ENCODE data around the gene C20orf173.
"Not testable (repeated sequence)": the region's sequence is repeated elsewhere in the genome, so short reads cannot be mapped to it uniquely, and the experiment has no call there.

C20orf173 gene

GRCh38 chr20:35527122-35527769, 2.2 kb downstream of the C20orf173 start:
- Mint-ChIP-seq H3K9me3 (ENCODE audit: low read depth) (no peaks in the 10 kb centered on the region), H3K4me1 (ENCODE audit: low read depth) (no peaks in the 10 kb centered on the region), H3K27ac (no peak overlapping the region), H3K36me3 (no peaks in the 10 kb centered on the region), H3K4me3 (no peak overlapping the region), H3K27me3 (no peaks in the 10 kb centered on the region)

- H3K4me3 Mint-ChIP-seq: no peak overlapping the region
- H3K36me3 Mint-ChIP-seq: no peaks in the 10 kb centered on the region
- H3K9me3 Mint-ChIP-seq (ENCODE audit: low read depth): no peaks in the 10 kb centered on the region
- no peaks in the 10 kb centered on the region for H3K27me3 Mint-ChIP-seq
- no peak overlapping the region for H3K27ac Mint-ChIP-seq
- no peaks in the 10 kb centered on the region for H3K4me1 Mint-ChIP-seq (ENCODE audit: low read depth)
Observed at GRCh38 chr20:35525639-35526038, 3.8 kb downstream of the C20orf173 start.

GRCh38 chr20:35523298-35523888, 6.1 kb downstream of the C20orf173 start:
- H3K4me1 Mint-ChIP-seq (ENCODE audit: low read depth): no peaks in the 10 kb centered on the region
- no peaks in the 10 kb centered on the region for H3K27me3 Mint-ChIP-seq
- H3K36me3 Mint-ChIP-seq: no peaks in the 10 kb centered on the region
- H3K4me3 Mint-ChIP-seq: no peak overlapping the region
- no peak overlapping the region for H3K27ac Mint-ChIP-seq
- H3K9me3 Mint-ChIP-seq (ENCODE audit: low read depth): no peaks in the 10 kb centered on the region

- Mint-ChIP-seq H3K27me3 (no peaks in the 10 kb centered on the region), H3K9me3 (ENCODE audit: low read depth) (no peaks in the 10 kb centered on the region)
Observed at GRCh38 chr20:35518955-35519354, 10.5 kb downstream of the C20orf173 start.

DNA sequence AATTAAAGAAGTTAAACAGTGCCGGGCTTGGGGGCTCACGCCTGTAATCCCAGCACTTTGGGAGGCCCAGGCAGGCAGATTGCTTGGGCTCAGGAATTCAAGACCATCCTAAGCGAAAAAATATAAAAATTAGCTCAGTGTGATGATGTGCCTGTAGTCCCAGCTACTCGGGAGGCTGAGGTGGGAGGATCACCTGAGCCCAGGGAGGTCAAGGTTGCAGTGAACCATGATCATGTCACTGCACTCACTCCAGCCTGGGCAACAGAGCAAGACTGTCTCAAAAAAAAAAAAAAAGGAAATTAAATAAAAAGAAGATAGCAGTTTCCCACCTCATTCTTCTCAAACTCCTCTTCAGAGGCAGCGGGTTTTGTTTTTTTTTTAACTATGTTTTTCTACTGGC, 11.7 kb downstream of the C20orf173 start:
- H3K9me3 Mint-ChIP-seq (ENCODE audit: low read depth); H3K27ac Mint-ChIP-seq; H3K27me3 Mint-ChIP-seq; H3K4me3 Mint-ChIP-seq; H3K4me1 Mint-ChIP-seq (ENCODE audit: low read depth); H3K36me3 Mint-ChIP-seq: not testable (repeated sequence)

More at GRCh38 chr20:35518955-35519354, 10.5 kb downstream of the C20orf173 start:
- no peaks in the 10 kb centered on the region for H3K4me1 Mint-ChIP-seq (ENCODE audit: low read depth)
- no peak overlapping the region for H3K4me3 Mint-ChIP-seq
- no peaks in the 10 kb centered on the region for H3K36me3 Mint-ChIP-seq
- H3K27ac Mint-ChIP-seq: no peak overlapping the region

GRCh38 chr20:35517125-35517524, 12.3 kb downstream of the C20orf173 start:
- H3K27ac Mint-ChIP-seq: no peak overlapping the region
- no peak overlapping the region for H3K4me3 Mint-ChIP-seq
- no peaks in the 10 kb centered on the region for H3K27me3 Mint-ChIP-seq
- no peaks in the 10 kb centered on the region for H3K9me3 Mint-ChIP-seq (ENCODE audit: low read depth)
- H3K36me3 Mint-ChIP-seq: no peaks in the 10 kb centered on the region
- H3K4me1 Mint-ChIP-seq (ENCODE audit: low read depth): no peaks in the 10 kb centered on the region

GRCh38 chr20:35515949-35516645, 13.4 kb downstream of the C20orf173 start:
- Mint-ChIP-seq H3K4me3 (no peak overlapping the region), H3K27me3 (no peaks in the 10 kb centered on the region), H3K4me1 (ENCODE audit: low read depth) (no peaks in the 10 kb centered on the region), H3K27ac (no peak overlapping the region), H3K36me3 (peaks cover 2% of the 10 kb centered on the region), H3K9me3 (ENCODE audit: low read depth) (no peaks in the 10 kb centered on the region)

DNA sequence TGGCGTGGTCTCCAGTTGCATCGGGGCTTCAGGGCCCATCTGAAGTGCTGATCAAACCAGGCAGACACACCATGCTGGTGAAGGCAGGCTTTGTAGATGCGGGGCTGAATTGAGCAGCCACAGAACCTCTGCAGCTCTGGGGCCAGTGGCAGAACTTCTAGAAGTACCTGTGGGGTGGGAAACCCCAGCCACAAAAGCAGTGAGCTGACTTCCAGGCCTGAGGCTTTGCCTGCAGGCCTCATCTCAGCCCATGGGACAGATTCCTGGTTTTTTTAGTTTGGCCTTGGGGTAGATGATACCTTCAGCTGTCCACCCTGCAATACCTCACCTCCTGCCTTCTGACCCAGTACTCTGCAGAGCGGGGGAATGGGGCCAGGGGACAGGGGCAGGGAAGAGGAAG, 14.1 kb downstream of the C20orf173 start:
- H3K27ac Mint-ChIP-seq: no peak overlapping the region

GRCh38 chr20:35514371-35514932, 15.0 kb downstream of the C20orf173 start:
- Mint-ChIP-seq H3K4me1 (ENCODE audit: low read depth) (no peaks in the 10 kb centered on the region), H3K27me3 (no peaks in the 10 kb centered on the region), H3K36me3 (peaks cover 2% of the 10 kb centered on the region), H3K9me3 (ENCODE audit: low read depth) (no peaks in the 10 kb centered on the region), H3K27ac (no peak overlapping the region), H3K4me3 (no peak overlapping the region)

More for the DNA sequence above, 14.1 kb downstream of the C20orf173 start:
- no peaks in the 10 kb centered on the region for H3K4me1 Mint-ChIP-seq (ENCODE audit: low read depth)
- no peaks in the 10 kb centered on the region for H3K9me3 Mint-ChIP-seq (ENCODE audit: low read depth)
- no peak overlapping the region for H3K4me3 Mint-ChIP-seq
- peaks cover 2% of the 10 kb centered on the region for H3K36me3 Mint-ChIP-seq
- H3K27me3 Mint-ChIP-seq: no peaks in the 10 kb centered on the region

- Mint-ChIP-seq H3K27ac (peak overlapping the region; percentile 11), H3K9me3 (ENCODE audit: low read depth) (no peaks in the 10 kb centered on the region), H3K36me3 (peaks cover 2% of the 10 kb centered on the region), H3K4me1 (ENCODE audit: low read depth) (peaks cover 6% of the 10 kb centered on the region), H3K27me3 (no peaks in the 10 kb centered on the region), H3K4me3 (no peak overlapping the region)
Observed at GRCh38 chr20:35511814-35512420, 17.5 kb downstream of the C20orf173 start.

DNA sequence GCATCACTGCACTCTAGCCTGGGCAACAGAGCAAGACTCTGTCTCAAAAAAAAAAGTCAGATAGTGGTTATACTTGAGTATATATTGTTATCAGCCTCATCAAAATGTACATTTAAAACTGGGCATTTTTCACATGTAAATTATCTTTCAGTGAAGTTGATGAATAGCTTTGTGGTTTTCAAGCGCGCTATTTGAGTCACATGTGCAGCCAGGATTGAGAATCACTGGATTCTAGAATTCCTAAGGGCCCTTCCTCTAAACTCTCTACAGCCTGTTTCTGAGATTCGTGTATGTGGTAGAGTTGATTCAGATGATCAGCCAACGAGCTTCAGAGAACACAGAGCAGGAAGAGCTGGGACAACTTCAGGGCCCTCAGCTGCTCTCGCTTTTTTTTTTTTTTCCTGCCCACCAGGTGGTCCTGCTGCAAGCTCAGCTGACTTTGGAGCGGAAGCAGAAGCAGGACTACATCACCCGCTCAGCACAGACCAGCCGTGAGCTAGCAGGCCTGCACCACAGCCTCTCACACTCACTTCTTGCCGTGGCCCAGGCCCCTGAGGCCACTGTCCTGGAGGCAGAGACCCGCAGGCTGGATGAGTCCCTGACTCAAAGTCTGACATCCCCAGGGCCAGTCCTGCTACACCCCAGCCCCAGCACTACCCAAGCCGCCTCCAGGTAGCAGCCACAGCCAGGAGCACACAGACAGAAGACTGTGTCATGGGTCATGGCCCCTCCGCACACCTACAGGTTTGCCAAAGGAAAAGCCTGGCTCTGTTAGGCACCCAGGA, 18.3 kb downstream of the C20orf173 start:
- H3K4me3 Mint-ChIP-seq: no peak overlapping the region
- no peak overlapping the region for H3K27ac Mint-ChIP-seq
- no peaks in the 10 kb centered on the region for H3K9me3 Mint-ChIP-seq (ENCODE audit: low read depth)
- H3K4me1 Mint-ChIP-seq (ENCODE audit: low read depth): peaks cover 14% of the 10 kb centered on the region
- peaks cover 2% of the 10 kb centered on the region for H3K36me3 Mint-ChIP-seq
- H3K27me3 Mint-ChIP-seq: no peaks in the 10 kb centered on the region

DNA sequence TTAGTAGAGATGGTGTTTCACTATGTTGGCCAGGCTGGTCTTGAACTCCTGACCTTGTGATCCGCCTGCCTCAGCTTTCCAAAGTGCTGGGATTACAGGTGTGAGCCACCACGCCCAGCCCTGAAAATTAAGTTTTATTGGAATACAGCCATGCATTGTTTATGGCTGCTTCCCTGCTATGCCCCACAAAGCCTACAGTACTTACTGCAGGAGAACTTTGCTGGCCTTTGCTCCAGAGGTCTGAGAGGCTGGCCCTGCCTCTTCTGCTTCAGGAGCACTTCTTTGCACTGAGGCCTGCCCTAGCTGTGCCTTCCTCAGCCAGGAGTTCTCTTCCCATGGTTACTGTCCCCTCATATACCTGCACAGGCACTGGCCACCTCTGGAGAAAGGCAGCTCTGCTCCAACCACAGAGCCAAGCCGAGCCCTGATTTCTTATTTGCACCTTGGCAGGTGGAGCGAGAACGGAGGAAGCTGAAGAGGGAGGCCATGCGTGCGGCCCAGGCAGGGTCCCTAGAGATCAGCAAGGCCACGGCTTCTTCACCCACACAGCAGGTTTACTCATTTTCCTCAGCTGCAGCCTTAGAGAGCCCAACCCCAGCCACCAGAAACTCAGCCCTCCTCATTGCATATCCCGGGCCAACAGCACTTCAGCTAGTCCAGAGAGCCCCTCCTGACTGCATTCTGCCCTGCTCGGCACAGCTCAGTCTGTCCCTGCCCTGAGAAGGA, 20.8 kb downstream of the C20orf173 start:
- no peak overlapping the region for H3K4me3 Mint-ChIP-seq
- H3K36me3 Mint-ChIP-seq: peaks cover 2% of the 10 kb centered on the region
- H3K27ac Mint-ChIP-seq: no peak overlapping the region
- H3K9me3 Mint-ChIP-seq (ENCODE audit: low read depth): no peaks in the 10 kb centered on the region
- H3K4me1 Mint-ChIP-seq (ENCODE audit: low read depth): peaks cover 25% of the 10 kb centered on the region
- no peaks in the 10 kb centered on the region for H3K27me3 Mint-ChIP-seq

DNA sequence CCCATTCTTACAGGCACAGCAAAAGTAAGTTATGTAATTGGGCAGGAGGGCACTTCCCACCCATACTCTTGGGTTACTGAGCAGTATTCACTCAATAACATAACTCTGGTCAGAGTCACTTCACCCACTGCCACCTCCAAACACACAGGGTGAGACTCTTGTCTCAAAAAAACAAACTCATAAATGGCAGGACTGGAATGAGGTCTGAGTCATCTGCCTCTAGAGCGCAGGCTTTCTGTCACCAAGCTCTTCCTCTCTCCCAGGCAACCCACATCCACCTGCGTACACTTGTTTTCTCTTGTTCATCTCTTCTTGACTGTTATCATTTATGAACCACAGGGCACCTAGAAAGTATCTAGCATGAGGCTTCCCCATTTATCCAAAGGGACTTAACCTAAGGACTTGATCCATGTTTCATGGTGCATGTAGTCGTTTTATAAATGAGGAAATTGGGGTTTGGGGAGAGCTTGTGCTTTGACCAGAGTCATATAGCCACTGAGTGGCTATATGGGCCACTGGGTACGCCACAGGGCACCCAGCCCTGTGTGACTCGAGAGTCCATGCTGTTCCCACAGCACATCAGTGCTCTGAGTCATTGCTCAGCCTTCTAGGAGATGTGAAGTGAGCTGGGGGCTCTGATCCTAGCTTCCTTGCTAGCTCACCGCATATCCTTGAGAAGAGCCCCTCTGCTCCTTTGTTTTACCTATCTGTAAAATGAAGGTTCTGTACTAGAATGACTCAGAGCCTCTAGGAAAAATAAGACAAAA, 22.4 kb downstream of the C20orf173 start:
- no peaks in the 10 kb centered on the region for H3K9me3 Mint-ChIP-seq (ENCODE audit: low read depth)
- H3K4me3 Mint-ChIP-seq: peak overlapping the region; percentile 40
- H3K27ac Mint-ChIP-seq: peak overlapping the region; percentile 87
- H3K4me1 Mint-ChIP-seq (ENCODE audit: low read depth): peaks cover 28% of the 10 kb centered on the region
- H3K27me3 Mint-ChIP-seq: no peaks in the 10 kb centered on the region
- peaks cover 7% of the 10 kb centered on the region for H3K36me3 Mint-ChIP-seq
